Measurements from ENCODE around the gene BEND6. TPM values are rescaled to one million over a fixed set of nuclear protein-coding genes. Genes with fewer than 3 reads are reported as not detected.

BEND6 gene
- total and polyA plus RNA-seq, 2 donors (not counting 3 experiments of a cell fraction or from before 2014, with no cell fraction given) = 0.15 to 0.66 TPM

DNA sequence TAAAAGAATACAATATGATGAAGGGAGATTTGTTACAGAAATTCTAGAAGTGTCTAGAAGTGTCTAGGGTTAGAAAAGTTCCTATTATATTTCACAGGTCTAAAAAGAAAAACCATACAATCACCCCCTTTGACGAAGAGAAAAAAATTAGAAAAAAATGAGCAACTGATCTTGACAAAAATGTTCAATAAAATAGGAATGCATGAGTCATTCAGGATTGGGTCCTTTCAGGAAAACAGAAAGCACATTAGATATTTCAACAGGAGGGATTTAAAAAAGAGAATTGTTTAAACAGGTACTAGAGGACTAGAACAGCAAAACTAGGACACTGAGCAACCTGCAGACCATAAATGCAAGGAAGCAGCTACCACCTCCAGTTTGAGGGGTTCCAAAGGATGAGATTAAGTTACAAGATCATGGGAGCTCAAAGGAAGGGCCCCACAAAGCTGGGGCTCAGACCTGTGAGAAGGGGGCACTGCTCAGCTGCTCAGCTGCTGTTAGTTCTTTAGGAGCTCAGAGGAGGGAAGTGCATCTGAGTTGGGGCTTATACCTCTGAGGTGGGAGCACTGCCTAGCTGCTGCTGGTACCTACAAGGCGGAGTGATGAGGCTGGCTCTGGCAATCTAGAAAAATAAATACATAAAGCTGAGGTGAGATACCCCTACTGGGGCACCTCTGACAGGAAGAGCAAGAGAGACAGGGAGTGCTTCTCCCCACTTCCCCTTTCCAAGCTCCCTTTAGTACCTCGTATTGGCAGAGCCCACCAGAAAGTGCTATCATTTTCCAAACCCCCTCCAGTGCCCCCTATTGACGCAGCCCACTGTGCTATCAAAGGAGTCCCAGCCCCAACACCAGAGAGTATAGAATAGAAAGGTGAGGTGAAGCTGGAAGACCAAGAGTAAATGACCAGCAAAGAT is 27.1 kb upstream of the BEND6 start:
- intact Hi-C loops (cut with micrococcal nuclease) (no loop called here), dilution Hi-C loops (cut with MboI; ENCODE audit: extremely low pct_ligation_motif_present, low sequenced_read_pairs) (no loop called here)
- Histone ChIP-seq H2AFZ (ENCODE audit: low read depth, low read length) (no peak overlapping the region), H3K36me3 (ENCODE audit: control insufficient read depth in 2 of 2, extremely low read depth in 1 of 2, insufficient read depth in 2 of 2, low read length in 2 of 2) (no peaks in the 10 kb centered on the region), H3K79me2 (ENCODE audit: control insufficient read depth, insufficient read depth, low read length) (no peaks in the 10 kb centered on the region), H3K9me3 (replicated peaks; ENCODE audit: control insufficient read depth, insufficient read depth, low read length) (no peaks in the 10 kb centered on the region), H3K9ac (replicated peaks; ENCODE audit: extremely low read depth, insufficient read depth, low read length) (no peak overlapping the region), H4K20me1 (replicated peaks; ENCODE audit: control insufficient read depth, extremely low read depth, insufficient read depth, low read length) (no peaks in the 10 kb centered on the region), H3K27ac (ENCODE audit: insufficient read depth, low read depth, low read length) (no peak overlapping the region), H3K27me3 (ENCODE audit: control insufficient read depth in 2 of 2, insufficient read depth in 2 of 2, low read length in 2 of 2) (no peaks in the 10 kb centered on the region), H3K4me2 (ENCODE audit: insufficient read depth, low read length) (no peak overlapping the region), H3K4me3 (replicated peaks in 1 of 3; ENCODE audit: insufficient read depth in 1 of 3, low read depth in 1 of 3, low read length in 3 of 3) (no peak overlapping the region), H3K4me1 (ENCODE audit: control insufficient read depth, extremely low read depth, insufficient read depth, low read length) (no peaks in the 10 kb centered on the region), H3K9me1 (replicated peaks; ENCODE audit: control insufficient read depth, extremely low read depth, insufficient read depth, low read length) (peaks cover 2% of the 10 kb centered on the region)
- TF ChIP-seq CTCF (IDR thresholded peaks at IDR 0.05; ENCODE audit: extremely low read depth in 1 of 2, insufficient read depth in 1 of 2, low read depth in 1 of 2, low read length in 2 of 2) = no peak
- TF ChIP-seq GATA2 (IDR thresholded peaks at IDR 0.05; ENCODE audit: insufficient read depth, insufficient read length, low read depth, low read length) = no peak
- no peak for TF ChIP-seq POLR2AphosphoS5 (IDR thresholded peaks at IDR 0.05; ENCODE audit: insufficient read depth, low read depth, low read length)
- peak; percentile 23 for TF ChIP-seq FOS (IDR thresholded peaks at IDR 0.05; ENCODE audit: borderline replicate concordance, insufficient read depth, low read length)
- no peak for TF ChIP-seq JUN (IDR thresholded peaks at IDR 0.05; ENCODE audit: borderline replicate concordance, insufficient read depth, insufficient read length, low read depth)
- TF ChIP-seq MYC (IDR thresholded peaks at IDR 0.05; ENCODE audit: low read depth, low read length) = no peak
- TF ChIP-seq EZH2 (IDR thresholded peaks at IDR 0.05; ENCODE audit: borderline replicate concordance, low read depth, low read length, severe bottlenecking) = no peak
- no peak for TF ChIP-seq POLR2A (IDR thresholded peaks at IDR 0.05; ENCODE audit: low read depth, low read length)
- FAIRE-seq = no peak
- no TSS peak for BruUV-seq (replicated peaks)
- POLR2A ChIA-PET = no interaction called here
- CTCF ChIA-PET = interaction anchor here (2.6 kb wide), 1 partner anchor 23 kb away, joined by 11 read pairs; no protein-coding TSS in a partner anchor
- DNase-seq (ENCODE audit: low read depth, low spot score) = no peak

All from endothelial cell of umbilical vein (primary cell).